KMS-11 (cell line): ENCODE results near the gene MAD2L2.
A peak's percentile ranks its signal among the peaks of the same experiment; 100 is the strongest.

Experiments used
- H2AFZ ChIP-seq: fragments of 200-600 bp; sonication (generic); 2 replicates; pipeline ENCODE4 v1.6.1; 2016; ENCODE audit warnings: antibody characterized with exemption, mixed run types, low read depth
- H3K27ac ChIP-seq: fragments of 200-600 bp; sonication (generic); 2 replicates; pipeline ENCODE4 v1.6.1; 2016; ENCODE audit warnings: mild to moderate bottlenecking, mixed run types
- H3K27me3 ChIP-seq: fragments of 200-600 bp; sonication (generic); 2 replicates; pipeline ENCODE4 v1.6.1; 2017; ENCODE audit warnings: mild to moderate bottlenecking, low read depth, mixed run types, moderate library complexity; ENCODE audit not compliant: insufficient read depth
- H3K36me3 ChIP-seq: fragments of 200-600 bp; sonication (generic); 2 replicates; pipeline ENCODE4 v1.6.1; 2017; ENCODE audit warnings: mild to moderate bottlenecking, mixed run types; ENCODE audit not compliant: insufficient read depth
- H3K4me1 ChIP-seq: fragments of 200-600 bp; sonication (generic); 2 replicates; pipeline ENCODE4 v1.6.1; 2016; ENCODE audit warnings: mild to moderate bottlenecking, low read depth, mixed run types; ENCODE audit not compliant: poor library complexity, severe bottlenecking
- H3K4me2 ChIP-seq: fragments of 200-600 bp; sonication (generic); 2 replicates; pipeline ENCODE4 v1.7.0; 2016; ENCODE audit warnings: mild to moderate bottlenecking, mixed run types
- H3K4me3 ChIP-seq: fragments of 200-600 bp; sonication (generic); IDR thresholded peaks from 2 replicates; pipeline ENCODE4 v1.6.1; 2017; ENCODE audit warnings: low read depth, low read length, mixed read lengths; ENCODE audit not compliant: insufficient read depth
- H3K79me2 ChIP-seq: fragments of 200-600 bp; sonication (generic); 2 replicates; pipeline ENCODE4 v1.6.1; 2016; ENCODE audit warnings: low read depth, mixed run types; ENCODE audit not compliant: insufficient read depth
- H3K9ac ChIP-seq: fragments of 200-600 bp; sonication (generic); 2 replicates; pipeline ENCODE4 v1.6.1; 2016; ENCODE audit warnings: mild to moderate bottlenecking, mixed run types
- H4K20me1 ChIP-seq: fragments of 200-600 bp; sonication (generic); 2 replicates; pipeline ENCODE4 v1.6.1; 2016; ENCODE audit warnings: mild to moderate bottlenecking, mixed run types; ENCODE audit not compliant: insufficient read depth
- CTCF ChIP-seq: fragments of 200-600 bp; sonication (generic); conservative IDR thresholded peaks from 2 replicates; pipeline ENCODE4 v1.6.1; 2017; ENCODE audit warnings: low read depth, mild to moderate bottlenecking, antibody characterized with exemption, low read length, moderate library complexity, mixed read lengths

The MAD2L2 gene

GRCh38 chr1:11684070-11684469, 3.1 kb upstream of the MAD2L2 start:
- Histone ChIP-seq H4K20me1 (no peaks in the 10 kb centered on the region), H3K79me2 (no peaks in the 10 kb centered on the region), H3K4me3 (no peak overlapping the region), H3K27ac (no peak overlapping the region), H3K4me1 (no peaks in the 10 kb centered on the region), H3K27me3 (peaks cover 32% of the 10 kb centered on the region; the same call in 1 of the 2 replicates), H2AFZ (no peak overlapping the region), H3K9ac (no peak overlapping the region), H3K36me3 (no peaks in the 10 kb centered on the region), H3K4me2 (no peak overlapping the region)
- TF ChIP-seq CTCF, result no peak

GRCh38 chr1:11682799-11683198, 1.9 kb upstream of the MAD2L2 start:
- Histone ChIP-seq H2AFZ (no peak overlapping the region), H3K27me3 (peaks cover 23% of the 10 kb centered on the region; the same call in 1 of the 2 replicates), H3K4me2 (no peak overlapping the region), H3K27ac (no peak overlapping the region), H3K4me1 (no peaks in the 10 kb centered on the region), H4K20me1 (no peaks in the 10 kb centered on the region), H3K4me3 (no peak overlapping the region), H3K36me3 (no peaks in the 10 kb centered on the region), H3K9ac (no peak overlapping the region), H3K79me2 (no peaks in the 10 kb centered on the region)
- no peak for TF ChIP-seq CTCF

- peaks cover 23% of the 10 kb centered on the region; the same call in 1 of the 2 replicates for H3K27me3 ChIP-seq
- no peak overlapping the region for H3K27ac ChIP-seq
- no peak overlapping the region for H3K9ac ChIP-seq
- TF ChIP-seq CTCF, result no peak
- no peak overlapping the region; the same call in 1 of the 2 replicates for H2AFZ ChIP-seq
- H3K79me2 ChIP-seq, result no peaks in the 10 kb centered on the region
- no peak overlapping the region for H3K4me3 ChIP-seq
- H3K36me3 ChIP-seq, result no peaks in the 10 kb centered on the region
- no peaks in the 10 kb centered on the region for H4K20me1 ChIP-seq
- no peaks in the 10 kb centered on the region for H3K4me1 ChIP-seq
- H3K4me2 ChIP-seq, result no peak overlapping the region
Measured at GRCh38 chr1:11682287-11682771, 1.4 kb upstream of the MAD2L2 start.

- no peaks in the 10 kb centered on the region for H3K36me3 ChIP-seq
- TF ChIP-seq CTCF, result no peak
- H3K4me1 ChIP-seq, result no peaks in the 10 kb centered on the region
- H3K27me3 ChIP-seq, result peaks cover 19% of the 10 kb centered on the region; the same call in 1 of the 2 replicates
- peak overlapping the region; percentile 91 for H2AFZ ChIP-seq
- no peak overlapping the region for H3K27ac ChIP-seq
- H3K4me2 ChIP-seq, result peak overlapping the region; percentile 63
- no peaks in the 10 kb centered on the region for H4K20me1 ChIP-seq
- no peaks in the 10 kb centered on the region for H3K79me2 ChIP-seq
- peak overlapping the region; percentile 58 for H3K9ac ChIP-seq
- H3K4me3 ChIP-seq, result peak overlapping the region; percentile 73
Measured at GRCh38 chr1:11680270-11681070, 478 bp downstream of the MAD2L2 start.
